HG03280 (cell line): ENCODE measurements around the gene CYP27A1.
"Not testable (repeated sequence)": the region's sequence is repeated elsewhere in the genome, so short reads cannot be mapped to it uniquely, and the experiment has no call there.

Experiments
- ATAC-seq: cut with Tn5 transposase; IDR thresholded peaks from one replicate; pipeline ENCODE4 v1.9.1; 2021; ENCODE audit warnings: mild to moderate bottlenecking, moderate library complexity; ENCODE audit not compliant: unreplicated experiment

Gene CYP27A1

DNA sequence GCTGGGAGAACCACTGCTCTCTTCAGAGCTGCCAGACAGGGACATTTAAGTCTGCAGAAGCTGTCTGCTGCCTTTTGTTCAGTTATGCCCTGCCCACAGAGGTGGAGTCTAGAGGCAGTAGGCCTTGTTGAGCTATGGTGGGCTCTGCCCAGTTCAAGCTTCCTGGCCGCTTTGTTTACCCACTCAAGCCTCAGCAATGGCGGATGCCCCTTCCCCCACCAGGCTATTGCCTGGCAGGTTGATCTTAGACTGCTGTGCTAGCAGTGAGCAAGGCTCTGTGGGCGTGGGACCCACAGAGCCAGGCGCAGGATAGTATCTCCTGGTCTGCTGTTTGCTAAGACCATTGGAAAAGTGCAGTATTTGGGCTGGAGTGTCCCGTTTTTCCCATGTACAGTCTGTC lies 9.2 kb upstream of the CYP27A1 start:
- ATAC-seq: not testable (repeated sequence)

DNA sequence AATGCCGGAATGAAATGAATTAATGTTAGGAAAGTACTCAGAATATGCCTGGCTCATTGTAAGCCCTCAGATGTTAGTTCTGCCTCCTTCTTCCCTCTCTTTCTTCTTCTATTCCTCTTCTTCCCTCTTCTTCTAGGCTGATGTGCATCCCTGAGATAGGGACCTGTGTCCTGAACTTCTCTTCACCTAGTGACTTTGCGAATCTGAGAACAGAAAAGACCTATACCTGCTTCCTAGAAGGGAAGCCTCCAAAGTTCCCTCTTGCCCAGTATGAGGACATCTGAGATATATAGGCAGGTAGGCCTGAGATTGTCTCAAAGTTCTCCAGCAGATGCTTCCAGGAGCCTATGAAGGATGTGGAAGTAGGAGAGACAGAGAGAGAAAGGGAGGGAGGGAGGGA lies 8.1 kb upstream of the CYP27A1 start:
- no peak for ATAC-seq

DNA sequence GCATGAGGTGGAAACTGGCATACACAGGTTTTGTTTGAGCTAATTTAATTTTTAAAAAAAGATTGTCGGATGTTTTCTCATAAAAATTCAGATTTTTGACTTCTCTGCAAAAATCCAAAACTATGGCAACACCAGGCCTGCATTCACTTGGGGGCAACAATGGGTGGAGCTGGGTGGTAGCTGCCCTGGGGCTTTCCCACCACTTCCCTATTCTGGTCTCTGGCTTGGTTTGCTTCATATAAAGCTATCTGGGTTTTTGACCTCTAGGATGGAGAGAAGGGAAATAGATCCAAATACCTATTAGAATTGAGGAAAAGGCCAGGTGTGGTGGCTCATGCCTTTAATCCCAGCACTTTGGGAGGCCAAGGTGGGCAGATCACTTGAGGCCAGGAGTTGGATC lies 5.5 kb upstream of the CYP27A1 start:
- ATAC-seq: no peak

DNA sequence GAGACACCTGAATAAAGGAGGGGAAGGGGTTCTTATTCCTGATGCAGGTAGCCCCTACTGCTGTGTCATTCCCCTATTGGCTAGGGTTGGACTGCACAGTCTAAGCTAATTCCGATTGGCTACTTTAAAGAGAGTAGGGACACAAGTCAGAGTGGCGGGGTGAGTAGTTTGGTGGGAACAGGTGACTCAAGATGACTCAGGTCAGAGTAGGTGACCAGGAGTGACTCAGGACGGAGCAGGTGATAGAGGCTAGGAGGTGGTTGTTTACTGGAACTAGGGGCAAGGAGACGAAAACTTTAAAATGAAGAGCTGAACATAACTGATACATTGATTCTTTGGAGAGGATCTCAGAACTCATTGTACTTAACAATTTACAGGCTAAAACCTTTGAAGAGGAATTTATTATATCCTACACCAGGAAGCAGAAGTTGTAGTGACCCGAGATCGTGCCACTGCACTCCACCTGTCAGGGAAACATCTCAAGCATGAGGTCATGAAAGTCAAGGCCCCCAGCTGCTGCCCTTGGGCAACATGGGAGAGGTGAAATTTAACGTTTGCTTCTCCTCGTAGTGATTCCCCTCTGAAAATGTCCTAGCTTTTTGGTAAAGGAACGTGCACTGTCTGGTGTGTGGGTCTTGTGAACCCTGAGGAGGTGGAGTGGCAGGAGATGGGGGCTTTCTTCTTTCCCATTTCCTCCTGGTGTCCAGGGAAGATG lies 4.5 kb upstream of the CYP27A1 start:
- no peak for ATAC-seq

DNA sequence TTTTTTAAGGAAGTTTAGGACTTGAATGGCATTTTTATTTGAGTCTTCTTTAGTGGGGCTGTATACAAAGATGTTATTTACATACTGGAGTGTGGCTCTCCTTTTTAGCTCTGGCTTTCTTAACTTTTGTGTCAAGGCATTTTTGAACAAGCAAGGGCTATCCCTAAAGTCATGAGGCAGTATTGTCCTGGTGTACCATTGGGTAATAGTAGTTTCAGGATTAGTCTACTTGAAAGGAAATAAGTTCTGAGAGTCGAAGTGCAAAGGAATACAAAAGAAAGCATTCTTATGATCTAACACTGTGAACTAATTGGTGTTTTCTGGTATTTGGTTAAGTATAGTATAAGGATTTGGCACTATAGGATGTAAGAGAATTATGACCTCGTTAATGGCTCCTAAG lies 1.9 kb upstream of the CYP27A1 start:
- ATAC-seq: no peak

DNA sequence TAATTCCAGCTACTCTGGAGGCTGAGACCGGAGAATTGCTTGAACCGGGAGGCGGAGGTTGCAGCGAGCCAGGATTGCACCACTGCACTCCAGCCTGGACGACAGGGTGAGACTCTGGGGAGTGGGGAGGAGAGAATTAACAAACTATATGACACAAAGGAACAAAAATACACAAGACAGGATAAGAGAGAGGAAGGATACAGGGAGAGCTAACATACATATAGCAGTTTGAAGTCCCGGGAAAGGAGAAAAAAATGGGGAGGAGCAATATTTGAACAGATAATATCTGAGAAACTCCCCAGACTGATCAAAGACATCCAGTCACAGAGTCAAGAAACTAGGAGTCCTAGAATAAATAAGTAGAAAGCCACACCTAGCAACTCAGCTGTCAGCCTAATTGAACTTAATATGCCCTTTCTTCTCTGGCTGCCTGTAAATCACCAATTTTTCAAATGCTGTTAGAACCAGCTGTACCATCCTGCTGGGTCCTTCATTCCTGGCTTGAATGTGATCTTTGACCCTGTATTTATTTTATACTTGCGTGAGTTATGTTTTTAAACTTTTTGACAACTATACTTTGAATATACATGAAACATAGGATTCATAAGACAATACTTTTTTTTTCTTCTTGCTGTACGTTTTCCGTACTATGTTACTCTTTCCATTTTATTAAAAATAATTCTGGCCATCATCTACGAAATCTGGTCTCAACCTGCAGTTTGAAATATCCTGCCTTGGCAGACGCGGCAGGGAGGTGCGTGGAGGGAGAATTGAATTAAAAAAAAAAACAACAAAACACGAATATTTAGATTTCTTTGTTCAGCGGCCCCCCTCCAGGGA lies 876 bp upstream of the CYP27A1 start:
- no peak for ATAC-seq

DNA sequence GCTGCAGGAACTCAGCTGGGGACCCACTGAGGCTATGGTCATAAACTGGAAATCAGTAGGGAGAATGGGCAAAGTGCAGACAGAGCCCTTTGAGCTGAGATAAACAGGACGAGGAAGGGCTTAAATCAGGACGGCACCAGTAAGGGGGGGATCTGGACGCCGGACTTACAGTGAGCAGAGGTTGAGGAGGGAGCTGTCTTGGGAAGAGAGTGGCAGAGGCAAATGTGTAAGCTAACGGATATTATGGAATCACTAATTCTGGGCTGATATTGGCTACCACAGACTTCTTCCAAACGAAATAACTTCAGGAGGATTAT lies 539 bp downstream of the CYP27A1 start:
- no peak for ATAC-seq

DNA sequence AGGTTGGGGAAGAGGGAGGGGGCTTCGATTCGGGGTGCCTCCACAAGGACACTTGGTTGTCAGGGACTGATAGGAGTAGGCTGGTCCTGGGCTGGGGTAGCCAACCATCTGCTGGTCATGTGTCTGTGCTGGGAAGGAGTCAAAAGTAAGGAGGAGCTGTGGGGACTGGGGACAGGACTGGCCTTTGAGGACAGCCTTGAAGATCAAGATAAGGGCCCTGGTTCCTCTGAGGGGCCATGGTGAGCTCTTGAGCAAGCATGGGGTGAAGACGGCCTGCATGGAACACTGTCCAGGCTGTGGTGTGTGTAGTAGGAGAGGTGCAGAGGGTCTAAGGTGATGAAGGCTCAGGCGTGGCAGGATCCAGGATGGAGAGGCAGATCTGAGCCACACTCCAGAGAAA lies 1.7 kb downstream of the CYP27A1 start:
- no peak for ATAC-seq

DNA sequence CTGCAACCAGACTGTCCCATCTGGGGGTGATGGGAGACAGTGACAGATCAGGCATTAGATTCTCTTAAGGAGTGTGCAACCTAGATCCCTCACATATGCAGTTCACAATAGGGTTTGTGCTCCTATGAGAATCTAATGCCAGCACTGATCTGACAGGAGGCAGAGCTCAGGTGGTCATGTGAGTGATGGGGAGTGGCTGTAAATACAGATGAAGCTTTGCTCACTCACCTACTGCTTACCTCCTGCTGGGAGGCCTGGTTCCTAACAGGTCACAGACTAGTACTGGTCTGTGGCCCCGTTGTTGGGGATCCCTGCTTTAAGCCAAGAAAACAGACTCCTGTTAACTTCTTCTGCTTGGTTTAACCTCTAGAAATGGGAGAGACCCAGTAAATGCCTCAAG lies 3.2 kb downstream of the CYP27A1 start:
- no peak for ATAC-seq

DNA sequence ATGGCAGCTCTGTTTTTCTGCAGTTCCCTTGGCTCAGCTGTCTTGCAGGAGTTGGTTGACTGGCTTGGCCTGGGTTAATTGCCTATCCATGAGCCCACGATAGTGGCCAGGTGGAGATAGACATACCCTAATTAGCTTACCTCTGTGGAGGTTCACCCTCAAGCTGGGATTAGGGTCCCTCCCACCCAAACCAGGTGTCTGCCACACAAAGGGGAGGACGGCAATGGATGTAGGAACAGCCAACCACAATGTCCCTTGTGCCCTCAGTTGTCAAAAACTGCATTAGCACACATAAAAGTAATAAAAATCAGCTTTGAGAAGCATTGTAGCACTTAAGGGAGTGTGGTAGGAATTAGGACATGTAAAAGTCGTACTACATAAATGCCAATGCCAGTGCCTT lies 4.2 kb downstream of the CYP27A1 start:
- no peak for ATAC-seq

DNA sequence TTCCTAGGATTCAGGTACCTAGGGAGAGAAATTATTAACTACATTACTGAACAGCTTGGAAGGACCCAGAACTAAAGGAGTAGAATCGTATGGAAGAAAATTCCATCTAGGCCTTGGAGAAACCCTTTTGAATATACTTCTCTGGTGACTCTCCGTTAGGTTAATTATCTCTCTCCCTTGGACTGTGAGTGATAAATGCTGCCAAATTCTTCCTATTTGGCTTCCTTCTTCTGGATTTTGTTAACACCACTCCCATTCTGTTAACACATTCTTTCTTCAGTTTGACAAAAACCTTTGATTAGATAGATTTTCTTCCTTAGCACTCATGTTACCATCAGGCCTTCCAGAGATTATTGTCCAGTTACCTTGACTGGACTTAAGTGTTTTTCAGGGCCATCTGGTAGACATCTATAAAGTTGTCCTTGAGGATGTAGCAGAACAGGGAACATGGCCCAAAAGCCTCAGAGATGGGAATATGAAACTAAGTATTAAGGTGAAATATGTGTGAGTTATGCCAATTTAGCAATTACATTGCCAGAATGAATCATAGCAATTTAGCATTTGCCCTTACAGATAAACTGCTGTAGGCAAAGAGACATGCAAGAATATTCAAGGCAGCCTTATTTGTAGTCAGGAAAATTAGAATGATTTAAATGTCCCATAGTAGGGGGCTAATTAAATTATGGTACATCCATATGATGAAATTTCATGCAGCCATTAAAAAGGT lies 6.7 kb downstream of the CYP27A1 start:
- no peak for ATAC-seq

DNA sequence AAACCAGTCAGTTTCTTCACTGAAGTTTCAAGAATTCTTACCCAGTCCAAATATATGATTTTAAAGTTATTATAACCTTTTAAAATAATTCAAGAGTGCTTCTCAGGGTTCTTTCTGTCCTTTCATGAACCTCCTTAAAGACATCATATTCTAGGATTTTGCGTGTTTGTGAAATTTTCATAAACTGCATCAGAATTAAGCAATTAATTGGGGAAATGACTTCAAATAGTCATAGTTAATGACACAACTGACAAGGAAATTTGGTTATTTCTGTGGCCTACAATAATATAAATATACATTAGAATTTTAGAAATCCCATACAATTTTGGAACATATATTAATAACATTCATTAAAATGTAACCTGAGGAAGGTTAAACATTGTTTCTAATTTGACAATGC lies 10.5 kb downstream of the CYP27A1 start:
- no peak for ATAC-seq

DNA sequence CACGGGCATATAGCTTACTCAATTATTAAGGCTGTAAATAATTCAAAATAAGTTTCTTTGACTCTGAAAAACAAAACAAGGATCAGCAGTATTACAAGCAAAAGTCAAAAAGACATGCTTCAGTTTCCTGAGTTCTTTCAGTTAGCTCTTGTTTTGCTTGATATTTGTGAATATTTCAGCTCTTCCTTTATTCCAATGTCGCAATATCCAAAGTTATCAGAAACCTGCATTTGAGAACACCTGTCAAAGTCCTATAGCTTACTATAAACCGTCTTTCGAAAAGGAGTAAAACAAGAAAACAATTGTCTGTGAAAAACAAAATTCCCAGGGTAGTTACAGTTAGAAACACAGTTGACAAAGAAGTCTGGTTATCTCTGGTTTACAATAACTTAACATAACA lies 14.7 kb downstream of the CYP27A1 start:
- no peak for ATAC-seq

DNA sequence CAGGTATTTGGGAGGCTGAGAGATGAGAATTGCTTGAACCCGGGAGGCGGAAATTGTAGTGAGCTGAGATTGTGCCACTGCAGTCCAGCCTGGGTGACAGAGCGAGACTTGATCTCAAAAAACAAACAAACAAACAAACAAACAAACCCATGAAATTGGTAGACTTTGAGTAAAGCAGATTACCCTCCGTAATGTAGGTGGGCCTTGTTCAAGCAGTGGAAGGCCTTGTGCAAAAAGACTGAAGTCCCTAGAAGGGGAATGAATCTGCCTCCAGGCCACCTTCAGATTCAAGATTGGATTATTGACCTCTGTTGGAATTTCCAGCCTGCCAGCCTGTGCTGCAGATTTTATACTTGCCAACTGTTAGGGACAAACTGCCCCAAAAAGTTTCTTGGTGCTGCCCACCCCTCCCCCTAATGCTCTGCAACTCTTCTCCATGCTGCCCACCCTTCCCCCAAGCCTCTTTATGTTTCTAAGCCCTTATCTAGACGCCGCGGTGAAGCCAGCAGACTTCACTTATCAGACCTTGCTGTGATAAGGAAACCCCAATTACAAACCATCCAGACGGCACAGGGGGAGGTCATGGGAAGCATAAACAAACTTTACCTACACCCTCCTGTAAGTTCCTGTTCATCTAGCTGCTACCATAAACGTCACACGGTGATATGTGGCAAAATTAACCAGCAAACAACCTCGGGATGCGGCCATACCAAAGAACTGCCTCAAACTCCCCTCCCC lies 17.0 kb downstream of the CYP27A1 start:
- ATAC-seq: no peak

DNA sequence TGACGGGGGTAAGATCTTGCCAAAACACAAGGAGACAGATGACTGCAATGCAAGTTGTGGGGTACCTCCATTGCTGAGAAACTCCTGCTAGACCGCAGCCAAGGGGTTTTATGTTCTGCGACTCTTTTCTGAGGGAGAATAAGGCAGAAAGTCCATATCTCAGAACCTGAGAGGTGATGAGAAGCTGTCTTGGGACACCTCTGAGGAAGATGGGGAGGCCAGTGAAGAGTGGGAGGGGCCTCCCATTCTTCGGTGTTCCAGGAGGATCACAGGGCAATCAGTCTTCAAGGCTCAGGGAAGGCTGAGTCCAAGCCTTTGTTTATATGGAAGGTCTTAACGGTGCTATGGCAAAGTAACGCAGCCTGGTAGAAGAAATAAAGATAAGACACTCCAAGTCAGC lies 18.0 kb downstream of the CYP27A1 start:
- no peak for ATAC-seq

DNA sequence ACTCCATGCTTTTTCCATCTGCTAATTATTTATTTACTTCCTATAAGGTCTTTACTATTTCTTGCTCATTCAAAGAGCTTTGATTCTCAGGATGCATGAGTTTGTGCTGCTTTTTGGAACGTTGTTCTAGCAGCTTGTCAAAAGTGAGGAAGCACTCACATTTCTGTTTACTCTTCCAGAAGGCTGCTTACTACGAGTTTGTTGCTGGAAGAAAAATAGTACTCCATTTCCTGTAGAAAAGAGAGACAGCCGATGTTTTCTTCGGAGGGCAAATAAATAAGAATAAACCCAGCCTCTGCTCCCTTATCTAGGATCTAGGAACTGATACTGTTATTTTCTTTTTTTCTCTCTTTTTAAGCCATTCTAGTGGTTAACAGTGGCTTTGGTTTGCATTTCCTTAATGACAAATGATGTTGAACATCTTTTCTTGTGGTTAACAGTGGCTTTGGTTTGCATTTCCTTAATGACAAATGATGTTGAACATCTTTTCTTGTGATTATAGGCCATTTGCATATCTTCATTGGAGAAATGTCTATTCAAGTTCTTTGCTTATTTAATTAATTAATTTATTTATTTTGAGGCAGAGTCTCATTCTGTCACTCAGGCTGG lies 20.5 kb downstream of the CYP27A1 start:
- ATAC-seq: no peak

DNA sequence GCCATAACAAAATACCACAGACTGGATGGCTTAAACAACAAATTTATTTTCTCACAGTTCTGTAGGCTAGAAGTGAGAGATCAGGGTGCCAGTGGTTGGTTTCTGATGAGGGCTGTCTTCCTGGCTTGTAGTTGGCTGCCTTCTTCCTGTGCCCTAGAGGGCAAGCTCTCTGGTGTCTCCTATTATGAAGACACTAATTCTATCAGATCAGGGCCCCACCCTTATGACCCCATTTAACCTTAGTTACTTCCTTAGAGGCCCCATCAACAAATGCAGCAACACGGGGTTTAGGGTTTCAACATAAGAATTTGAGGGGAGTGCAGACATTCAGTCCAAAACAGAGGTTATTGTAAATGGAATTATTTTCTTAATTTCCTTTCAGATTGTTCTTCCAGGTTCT lies 22.9 kb downstream of the CYP27A1 start:
- ATAC-seq: no peak

DNA sequence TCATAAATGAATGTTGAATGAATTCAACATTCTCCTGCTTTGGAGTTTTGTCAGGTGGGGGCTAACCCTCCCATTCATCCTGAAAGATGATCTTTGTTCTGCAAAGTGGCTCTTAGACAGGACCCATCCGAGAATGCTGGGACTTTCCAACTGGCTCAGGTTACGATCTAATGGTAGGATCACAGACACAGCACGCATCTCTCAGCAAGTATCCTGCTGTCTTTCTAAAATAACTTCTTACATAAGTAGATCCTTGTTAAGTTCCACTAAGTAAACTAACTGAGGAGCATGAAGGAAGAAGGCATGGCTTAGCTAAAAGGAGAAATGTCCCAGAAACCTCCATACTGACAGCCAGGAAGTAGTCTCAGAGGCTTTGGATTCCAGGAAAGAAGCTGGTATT lies 23.7 kb downstream of the CYP27A1 start:
- no peak for ATAC-seq

DNA sequence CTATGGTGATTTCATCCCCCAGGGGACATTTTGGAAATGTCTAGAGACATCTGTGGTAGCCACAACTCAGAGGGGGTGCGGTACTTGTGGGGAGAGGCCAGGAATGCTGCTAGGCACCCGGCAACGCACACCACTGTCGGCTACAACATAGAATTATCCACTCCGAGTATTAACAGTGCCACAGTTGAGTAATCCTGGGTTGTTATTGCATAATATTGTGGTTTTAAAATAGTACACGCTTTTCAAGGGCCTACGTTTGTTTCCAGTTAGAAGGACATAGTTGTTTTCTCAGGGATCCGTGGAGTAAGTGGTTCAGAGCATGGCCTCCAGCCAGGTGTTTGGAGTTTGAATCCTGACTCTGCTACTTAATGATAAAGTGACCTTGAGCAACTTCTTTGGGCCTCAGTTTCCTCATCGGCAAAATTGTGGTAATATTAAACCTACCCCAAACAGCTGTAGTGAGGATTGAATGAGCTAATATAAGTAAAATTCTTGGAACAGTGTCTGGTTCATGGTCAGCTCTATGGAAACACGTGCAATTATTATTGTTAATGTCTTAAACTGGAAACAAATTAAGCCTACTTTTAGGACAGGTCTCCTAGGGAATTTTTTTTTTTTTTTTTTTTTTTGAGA lies 24.5 kb downstream of the CYP27A1 start:
- ATAC-seq: no peak

DNA sequence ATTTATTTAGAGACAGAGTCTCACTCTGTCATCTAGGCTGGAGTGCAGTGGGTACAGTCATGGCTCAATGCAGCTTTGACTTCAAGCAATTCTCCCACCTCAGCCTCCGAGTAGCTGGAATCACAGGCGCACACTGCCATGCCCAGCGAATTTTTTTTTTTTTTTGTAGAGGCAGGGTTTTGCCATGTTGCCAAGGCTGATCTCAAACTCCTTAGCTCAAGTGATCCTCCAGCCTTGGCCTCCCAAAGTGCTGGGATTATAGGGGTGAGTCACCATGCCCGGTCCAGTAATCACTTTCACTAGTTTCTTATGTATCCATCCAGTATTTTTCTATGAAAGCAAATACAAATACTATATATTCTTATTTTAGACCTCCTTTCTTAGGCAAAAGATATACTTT lies 25.7 kb downstream of the CYP27A1 start:
- ATAC-seq: no peak
